ENCODE measurements around the gene SLC36A4.
"Not testable (repeated sequence)": the region's sequence is repeated elsewhere in the genome, so short reads cannot be mapped to it uniquely, and the experiment has no call there.

SLC36A4 gene

DNA sequence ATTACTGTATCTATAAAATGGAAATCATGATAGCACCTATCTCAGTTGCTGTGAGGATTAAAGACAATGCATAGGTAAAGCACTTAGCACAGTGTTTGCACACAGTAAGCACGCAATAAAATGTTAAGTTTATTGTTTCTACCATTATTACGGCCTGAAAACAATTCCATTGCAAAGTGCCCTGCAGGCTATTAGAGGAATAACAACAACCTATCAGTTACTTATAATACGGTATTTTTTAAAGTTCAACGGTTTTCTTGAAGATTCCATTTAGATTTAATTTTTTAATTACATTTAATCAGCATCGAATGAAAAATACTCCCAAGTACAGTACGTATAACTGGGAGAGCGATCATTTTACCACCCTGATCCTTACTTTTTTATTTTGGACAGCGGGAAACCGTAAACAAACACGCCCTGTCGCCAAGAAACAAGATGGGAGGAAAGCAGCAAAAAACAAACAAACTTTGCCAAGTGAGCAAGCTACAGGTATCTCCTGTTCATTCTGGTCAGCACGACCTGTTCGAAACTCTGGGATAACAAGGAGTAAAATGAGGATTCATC lies 893 bp downstream of the SLC36A4 start:
- no peak for FAIRE-seq
- no peak for DNase-seq (ENCODE audit: insufficient read length, low spot score)

DNA sequence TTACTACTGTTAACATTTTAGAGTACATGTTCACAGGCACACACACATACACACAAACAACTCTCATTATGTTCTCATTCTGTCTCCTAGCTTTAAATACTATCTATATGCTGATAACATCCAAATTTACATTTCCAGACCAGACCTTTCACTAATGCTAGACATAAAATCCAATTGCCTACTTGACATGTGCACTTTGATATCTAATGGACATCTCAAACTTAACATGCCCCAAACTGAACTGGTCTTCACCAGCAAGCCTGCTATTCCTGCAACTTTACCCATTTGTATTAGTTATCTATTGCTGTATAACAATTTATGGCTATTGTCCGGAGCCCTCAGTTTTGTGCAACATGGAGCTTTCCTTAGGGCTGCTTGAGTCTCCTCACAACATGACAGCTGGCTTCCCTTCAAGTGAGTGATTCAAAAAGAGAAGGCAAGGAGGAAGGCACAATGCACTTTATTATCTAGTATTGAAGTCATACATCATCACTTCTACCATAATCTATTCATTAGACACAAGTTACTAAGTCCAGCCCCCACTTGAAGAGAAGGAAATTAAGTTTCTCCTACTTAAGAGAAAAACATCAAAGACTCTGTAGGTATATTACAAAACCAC lies 3.0 kb downstream of the SLC36A4 start:
- no peak for DNase-seq (ENCODE audit: insufficient read length, low spot score)
- FAIRE-seq = no peak

DNA sequence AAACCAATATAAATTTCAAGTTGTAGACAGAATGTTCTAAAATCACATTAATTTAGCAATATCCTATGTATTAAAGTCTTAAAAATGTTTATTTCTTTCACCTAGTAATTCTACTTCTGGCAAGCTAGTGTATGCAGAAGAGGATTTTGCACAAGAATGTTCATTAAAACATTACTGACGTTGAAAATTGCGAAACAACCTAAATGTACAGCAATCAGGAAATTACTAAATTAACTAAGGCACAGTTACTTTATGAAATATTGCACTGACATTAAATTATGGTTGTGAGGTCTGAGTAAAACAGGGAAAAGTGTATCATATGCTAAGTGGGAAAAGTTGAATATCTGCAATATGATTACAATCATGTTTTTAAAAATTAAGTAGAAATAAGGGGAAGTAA lies 4.1 kb downstream of the SLC36A4 start:
- DNase-seq (ENCODE audit: insufficient read length, low spot score) = no peak
- FAIRE-seq = no peak

GRCh38 chr11:93192163-93192562 lies 5.6 kb downstream of the SLC36A4 start:
- FAIRE-seq (no peak), DNase-seq (ENCODE audit: insufficient read length, low spot score) (no peak)

- FAIRE-seq = no peak
- no peak for DNase-seq (ENCODE audit: insufficient read length, low spot score)
Observed at GRCh38 chr11:93189462-93189861, 8.3 kb downstream of the SLC36A4 start.

- FAIRE-seq = no peak
- DNase-seq (ENCODE audit: insufficient read length, low spot score) = no peak
Observed at GRCh38 chr11:93188726-93189125, 9.1 kb downstream of the SLC36A4 start.

DNA sequence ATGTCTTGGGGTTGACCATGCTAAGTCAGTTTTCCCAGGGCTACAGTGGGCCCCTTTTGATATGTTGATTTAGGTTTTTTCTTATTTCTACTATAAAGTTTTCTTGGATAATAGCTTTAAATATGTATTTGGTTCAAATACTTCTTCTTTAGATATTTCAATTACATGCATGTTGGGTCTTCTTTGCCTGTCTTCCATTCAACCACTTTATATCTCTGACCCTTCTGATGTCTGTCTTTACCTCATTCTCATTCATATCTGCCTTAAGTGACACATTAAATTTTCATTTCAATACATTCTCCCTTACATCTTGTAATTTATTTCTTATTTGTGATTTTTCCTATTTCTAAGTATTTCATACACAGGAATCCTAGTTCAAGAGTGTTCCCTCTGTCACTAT lies 10.5 kb downstream of the SLC36A4 start:
- FAIRE-seq (no peak), DNase-seq (ENCODE audit: insufficient read length, low spot score) (no peak)

- FAIRE-seq; DNase-seq (ENCODE audit: insufficient read length, low spot score): not testable (repeated sequence)
Observed at GRCh38 chr11:93177891-93178290, 19.9 kb downstream of the SLC36A4 start.

GRCh38 chr11:93169950-93170561 lies 27.7 kb downstream of the SLC36A4 start:
- DNase-seq (ENCODE audit: insufficient read length, low spot score) = no peak
- no peak for FAIRE-seq

DNA sequence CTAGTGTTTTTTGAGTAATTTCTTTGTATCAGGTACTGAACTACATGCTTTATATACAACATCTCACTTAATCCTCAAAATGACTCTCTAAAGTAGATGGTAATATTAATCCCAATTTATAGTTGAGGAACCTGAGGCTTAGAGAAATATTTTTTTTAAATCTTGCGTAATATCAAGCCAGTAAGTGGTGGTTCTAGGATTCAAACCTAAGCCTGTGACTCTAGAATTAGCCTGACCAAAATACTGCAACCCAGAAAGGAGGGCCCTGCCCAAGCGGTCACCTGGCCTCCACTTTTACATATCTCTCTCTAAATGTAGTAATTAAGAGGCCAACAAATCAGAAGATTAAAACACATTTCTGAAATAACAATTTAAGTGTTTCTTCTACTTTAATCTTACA lies 28.6 kb downstream of the SLC36A4 start:
- no peak for DNase-seq (ENCODE audit: insufficient read length, low spot score)
- no peak for FAIRE-seq

GRCh38 chr11:93166862-93167261 lies 30.9 kb downstream of the SLC36A4 start:
- DNase-seq (ENCODE audit: insufficient read length, low spot score) (no peak), FAIRE-seq (no peak)

- FAIRE-seq (no peak), DNase-seq (ENCODE audit: insufficient read length, low spot score) (no peak)
Observed at GRCh38 chr11:93166194-93166593, 31.6 kb downstream of the SLC36A4 start.

GRCh38 chr11:93160808-93161207 lies 37.0 kb downstream of the SLC36A4 start:
- no peak for FAIRE-seq
- DNase-seq (ENCODE audit: insufficient read length, low spot score) = no peak

DNA sequence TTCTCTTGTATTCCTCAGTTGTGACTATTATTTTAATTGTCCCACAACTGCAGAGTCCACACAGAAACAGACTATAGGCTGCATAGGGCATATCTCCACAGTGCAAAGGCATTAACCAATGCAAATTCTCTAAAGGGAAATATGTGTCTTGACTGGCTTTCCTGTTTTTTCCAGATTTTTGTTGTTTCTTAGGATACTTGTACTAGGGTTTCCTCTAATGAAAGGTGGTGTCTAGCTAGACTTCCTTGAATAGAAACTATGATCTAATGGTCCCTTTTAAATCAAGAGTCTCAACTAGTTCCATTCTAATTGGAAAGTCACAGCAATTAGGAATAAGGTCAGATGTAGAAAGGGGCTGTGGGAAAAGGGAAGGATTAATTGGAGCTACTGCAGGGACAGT lies 37.6 kb downstream of the SLC36A4 start:
- DNase-seq (ENCODE audit: insufficient read length, low spot score) (no peak), FAIRE-seq (no peak)

DNA sequence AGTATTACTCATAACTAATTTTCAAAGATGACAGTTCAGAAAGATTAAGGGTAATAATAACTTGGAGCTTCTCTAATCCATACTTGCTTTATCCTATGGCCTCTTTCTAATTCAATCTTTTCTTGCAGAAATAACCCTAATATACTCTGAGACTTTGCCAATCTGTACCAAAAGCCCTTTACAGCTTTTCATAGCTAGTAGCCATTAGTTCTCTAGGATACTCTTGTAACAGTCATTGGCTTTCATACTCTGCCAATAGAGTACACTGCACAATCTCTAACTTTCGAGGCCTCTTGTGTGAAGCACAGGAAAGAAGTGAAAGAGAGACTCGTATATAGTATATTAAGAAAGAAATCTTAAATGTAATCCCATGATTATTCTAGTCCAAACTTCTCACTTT lies 38.1 kb downstream of the SLC36A4 start:
- no peak for DNase-seq (ENCODE audit: insufficient read length, low spot score)
- no peak for FAIRE-seq

GRCh38 chr11:93155738-93156137 lies 42.1 kb downstream of the SLC36A4 start:
- FAIRE-seq (peak; percentile 13), DNase-seq (ENCODE audit: insufficient read length, low spot score) (no peak)

DNA sequence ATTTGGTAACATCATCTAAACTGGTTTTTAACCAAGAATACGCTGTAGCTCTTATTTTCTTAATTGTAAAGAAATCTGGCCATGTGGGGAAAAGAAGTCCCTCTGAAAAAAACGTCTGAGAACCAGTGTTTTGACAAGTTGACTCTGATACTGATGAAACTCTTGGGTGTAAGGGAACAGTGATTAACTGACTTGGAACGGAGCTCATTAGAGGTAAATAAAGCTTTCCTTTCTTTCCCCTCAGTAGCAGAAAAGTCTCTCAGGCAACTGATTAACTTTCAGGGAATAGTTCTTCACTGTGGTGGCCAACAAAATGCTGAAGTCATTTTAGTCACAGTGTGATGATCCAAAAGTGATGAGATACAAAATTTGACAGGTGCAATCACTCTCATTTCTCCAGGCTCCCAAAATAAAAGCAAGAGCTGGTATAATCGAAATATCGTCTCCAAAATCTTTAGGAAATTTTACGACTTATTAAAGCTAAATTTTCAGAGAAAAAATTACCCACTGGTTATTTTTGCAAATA lies 52.3 kb downstream of the SLC36A4 start:
- no peak for FAIRE-seq
- no peak for DNase-seq (ENCODE audit: insufficient read length, low spot score)

GRCh38 chr11:93143800-93144199 lies 54.0 kb downstream of the SLC36A4 start:
- DNase-seq (ENCODE audit: insufficient read length, low spot score) (no peak), FAIRE-seq (no peak)

GRCh38 chr11:93143186-93143585 lies 54.6 kb downstream of the SLC36A4 start:
- no peak for FAIRE-seq
- DNase-seq (ENCODE audit: insufficient read length, low spot score) = no peak

DNA sequence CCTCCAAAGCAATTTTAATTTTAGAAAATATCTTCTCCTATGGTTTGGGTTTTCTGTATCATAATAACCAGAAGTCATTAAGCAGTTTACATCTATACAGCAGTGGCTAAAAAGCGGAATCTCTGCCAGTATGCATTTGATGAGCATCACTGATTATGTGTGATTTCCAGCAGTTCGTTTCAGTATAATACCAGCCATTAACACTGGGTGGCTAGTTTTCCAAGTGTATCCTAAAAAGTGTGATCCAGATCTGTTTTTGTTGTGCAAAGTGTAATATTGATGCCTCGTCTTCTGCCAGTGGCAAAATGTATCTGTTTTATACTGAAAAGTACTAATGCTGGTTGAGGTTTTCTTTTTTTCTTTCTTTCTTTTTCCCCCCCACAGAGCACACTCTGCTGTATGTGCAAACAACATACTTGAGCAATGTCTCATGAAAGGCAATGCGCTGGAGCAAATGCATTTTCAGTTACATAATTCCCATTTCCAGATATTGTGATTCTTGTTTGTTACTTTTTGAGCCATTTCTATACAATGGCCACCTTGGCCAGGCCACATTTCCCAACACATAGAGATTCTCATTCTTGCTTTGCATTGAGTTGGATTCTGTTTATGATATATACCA lies 64.2 kb downstream of the SLC36A4 start:
- FAIRE-seq (no peak), DNase-seq (ENCODE audit: insufficient read length, low spot score) (no peak)

- no peak for DNase-seq (ENCODE audit: insufficient read length, low spot score)
- no peak for FAIRE-seq
Observed at GRCh38 chr11:93132836-93133235, 65.0 kb downstream of the SLC36A4 start.

DNA sequence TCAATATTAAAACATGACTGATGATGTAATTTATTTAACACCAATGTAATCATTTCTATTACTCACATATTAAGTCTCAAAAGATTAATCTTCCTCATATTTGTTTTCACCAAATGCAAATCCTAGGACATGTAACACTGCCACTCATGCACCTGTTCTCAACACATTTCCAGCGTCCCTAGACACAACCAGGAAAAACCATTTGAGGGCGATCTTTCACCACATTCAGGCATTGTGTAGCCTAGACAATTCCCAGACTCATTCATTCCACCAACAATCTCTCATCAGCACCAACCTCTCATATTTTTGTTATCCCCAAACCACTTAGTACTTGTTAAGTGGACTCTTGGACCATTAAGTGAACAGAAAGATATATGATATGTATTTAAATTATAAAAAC lies 66.1 kb downstream of the SLC36A4 start:
- FAIRE-seq = no peak
- DNase-seq (ENCODE audit: insufficient read length, low spot score) = no peak

Data from HTR-8/SVneo (cell line).